Measurements from ENCODE around the gene KDM1B.

KDM1B gene

GRCh38 chr6:18118330-18118729 is 36.9 kb upstream of the KDM1B start:
- TF ChIP-seq FOXP2 (optimal IDR thresholded peaks at IDR 0.05; ENCODE audit: borderline replicate concordance, extremely low read depth, extremely low read length, insufficient read depth) (no peak), POLR2AphosphoS5 (IDR thresholded peaks at IDR 0.05; ENCODE audit: low read depth, low read length) (no peak)

GRCh38 chr6:18119236-18119635 is 36.0 kb upstream of the KDM1B start:
- TF ChIP-seq FOXP2 (optimal IDR thresholded peaks at IDR 0.05; ENCODE audit: borderline replicate concordance, extremely low read depth, extremely low read length, insufficient read depth) (no peak), POLR2AphosphoS5 (IDR thresholded peaks at IDR 0.05; ENCODE audit: low read depth, low read length) (no peak), SIN3A (IDR thresholded peaks at IDR 0.05; ENCODE audit: borderline replicate concordance, insufficient read depth, low read length) (no peak), REST (IDR thresholded peaks at IDR 0.05; ENCODE audit: insufficient read depth in 1 of 2, low read depth in 2 of 2, low read length in 2 of 2) (no peak), TAF1 (IDR thresholded peaks at IDR 0.05; ENCODE audit: borderline replicate concordance, insufficient read depth, low read length) (no peak)

GRCh38 chr6:18121580-18122127 is 33.6 kb upstream of the KDM1B start:
- no peak for TF ChIP-seq SIN3A (IDR thresholded peaks at IDR 0.05; ENCODE audit: borderline replicate concordance, insufficient read depth, low read length)
- no peak for TF ChIP-seq REST (IDR thresholded peaks at IDR 0.05; ENCODE audit: insufficient read depth in 1 of 2, low read depth in 2 of 2, low read length in 2 of 2)
- TF ChIP-seq FOXP2 (optimal IDR thresholded peaks at IDR 0.05; ENCODE audit: borderline replicate concordance, extremely low read depth, extremely low read length, insufficient read depth), result no peak
- TF ChIP-seq POLR2AphosphoS5 (IDR thresholded peaks at IDR 0.05; ENCODE audit: low read depth, low read length), result no peak
- TF ChIP-seq TAF1 (IDR thresholded peaks at IDR 0.05; ENCODE audit: borderline replicate concordance, insufficient read depth, low read length), result no peak

- no peak for TF ChIP-seq SIN3A (IDR thresholded peaks at IDR 0.05; ENCODE audit: borderline replicate concordance, insufficient read depth, low read length)
- TF ChIP-seq REST (IDR thresholded peaks at IDR 0.05; ENCODE audit: insufficient read depth in 1 of 2, low read depth in 2 of 2, low read length in 2 of 2), result no peak
- no peak for TF ChIP-seq POLR2AphosphoS5 (IDR thresholded peaks at IDR 0.05; ENCODE audit: low read depth, low read length)
- no peak for TF ChIP-seq TAF1 (IDR thresholded peaks at IDR 0.05; ENCODE audit: borderline replicate concordance, insufficient read depth, low read length)
- TF ChIP-seq FOXP2 (optimal IDR thresholded peaks at IDR 0.05; ENCODE audit: borderline replicate concordance, extremely low read depth, extremely low read length, insufficient read depth), result no peak
Measured at GRCh38 chr6:18122128-18123093, 32.8 kb upstream of the KDM1B start, which contains the start of gene NHLRC1. Gene NHLRC1, minus strand, starts transcription at chr6:18122677. Its CDS starts 71 bp downstream, at chr6:18122606.

DNA sequence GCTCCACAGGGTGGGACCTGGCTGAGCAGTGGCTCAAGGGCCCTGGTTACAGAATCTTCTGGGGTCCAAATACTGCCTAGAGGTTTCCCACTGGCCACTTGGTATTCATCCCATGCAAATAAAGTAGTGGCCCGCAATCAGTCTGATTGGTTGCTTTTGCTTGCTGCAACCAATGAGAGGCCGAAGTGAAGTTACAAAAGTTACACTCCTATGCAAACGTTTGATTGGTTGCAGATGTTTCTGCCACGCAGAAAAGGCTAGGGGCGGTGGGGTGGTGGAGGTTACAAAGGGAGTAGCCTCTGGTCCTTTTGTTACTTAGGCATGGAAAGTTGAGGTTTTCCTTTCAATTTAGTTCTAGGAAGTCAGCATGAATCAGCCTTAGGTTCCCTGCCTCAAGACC is 29.1 kb upstream of the KDM1B start:
- TF ChIP-seq TAF1 (IDR thresholded peaks at IDR 0.05; ENCODE audit: borderline replicate concordance, insufficient read depth, low read length), result no peak
- TF ChIP-seq SIN3A (IDR thresholded peaks at IDR 0.05; ENCODE audit: borderline replicate concordance, insufficient read depth, low read length), result no peak
- no peak for TF ChIP-seq POLR2AphosphoS5 (IDR thresholded peaks at IDR 0.05; ENCODE audit: low read depth, low read length)
- TF ChIP-seq FOXP2 (optimal IDR thresholded peaks at IDR 0.05; ENCODE audit: borderline replicate concordance, extremely low read depth, extremely low read length, insufficient read depth), result no peak
- TF ChIP-seq REST (IDR thresholded peaks at IDR 0.05; ENCODE audit: insufficient read depth in 1 of 2, low read depth in 2 of 2, low read length in 2 of 2), result no peak
